GM12874 (cell line): ENCODE measurements around the gene ECM1.

Experiments used
- CTCF ChIP-seq: IDR thresholded peaks from 2 replicates; pipeline ENCODE4 v1.5.1; 2011; ENCODE audit warnings: low read depth, mild to moderate bottlenecking, control low read depth, low read length, moderate library complexity; ENCODE audit not compliant: insufficient read depth

ECM1 gene

GRCh38 chr1:150487763-150488115, 20.2 kb upstream of the ECM1 start:
- TF ChIP-seq CTCF, result no peak

GRCh38 chr1:150493175-150493574, 14.7 kb upstream of the ECM1 start:
- TF ChIP-seq CTCF, result no peak

GRCh38 chr1:150498342-150498741, 9.6 kb upstream of the ECM1 start:
- no peak for TF ChIP-seq CTCF

- TF ChIP-seq CTCF, result no peak
These were observed 2.5 kb upstream of the ECM1 start for GRCh38 chr1:150505431-150505830.

- TF ChIP-seq CTCF, result no peak
These were observed 1.1 kb downstream of the ECM1 start for GRCh38 chr1:150508982-150509381.

- TF ChIP-seq CTCF, result no peak
These were observed 3.6 kb downstream of the ECM1 start for GRCh38 chr1:150511551-150511950.

- no peak for TF ChIP-seq CTCF
These were observed 4.2 kb downstream of the ECM1 start for GRCh38 chr1:150511985-150512660.
